ENCODE results near the gene UBASH3A.

DNA sequence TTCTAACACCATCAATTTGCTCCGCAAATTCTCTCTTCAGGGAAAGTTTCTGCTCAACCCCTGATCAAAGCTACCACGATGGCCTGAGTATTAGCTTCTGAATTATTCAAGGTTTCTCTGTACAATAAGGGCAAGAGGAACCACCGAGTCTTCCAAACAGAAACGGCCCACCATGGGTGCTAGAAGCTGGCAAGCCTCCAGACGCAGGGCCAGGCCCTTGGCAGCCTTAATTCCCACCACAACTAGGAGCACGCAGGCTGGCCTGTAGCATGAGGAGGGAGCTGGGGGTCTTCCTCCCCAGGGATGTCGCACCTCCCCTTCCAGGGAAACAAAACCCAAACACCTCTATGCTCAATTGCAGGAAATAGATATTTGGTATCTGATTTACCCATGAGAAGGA, 81.3 kb downstream of the UBASH3A start:
- TF ChIP-seq EZH2 (IDR thresholded peaks at IDR 0.05; ENCODE audit: borderline replicate concordance, low read depth, low read length, severe bottlenecking) (no peak), CTCF (IDR thresholded peaks at IDR 0.05; ENCODE audit: borderline replicate concordance, extremely low read depth, low read length, poor library complexity, severe bottlenecking) (no peak)
